Keratinocyte (primary cell): Measurements from ENCODE around the gene SP5. TPM values are rescaled to one million over a fixed set of nuclear protein-coding genes. Genes with fewer than 3 reads are reported as not detected.

Experiments used
- DNase-seq: peaks from one replicate; pipeline ENCODE4 v3.0.0-alpha.2; 2011; ENCODE audit warnings: low read depth, missing footprints, low spot score
- FAIRE-seq: peaks from 2 replicates; lab custom pipeline; 2011; peaks lifted over from hg19 to GRCh38; lab: Jason Lieb, UNC
- H2AFZ ChIP-seq: 2 replicates; pipeline ENCODE4 v1.6.0; 2012; ENCODE audit warnings: low read length, control low read depth, inconsistent platforms; ENCODE audit not compliant: control insufficient read depth
- H3K27ac ChIP-seq: 2 replicates; pipeline ENCODE4 v1.5.1; 2011; ENCODE audit warnings: low read length; ENCODE audit not compliant: control insufficient read depth, insufficient read depth
- H3K27me3 ChIP-seq: 3 replicates; pipeline ENCODE4 v1.6.0; 2011; ENCODE audit warnings: low read length; ENCODE audit not compliant: control insufficient read depth, insufficient read depth; ENCODE audit errors: extremely low read depth
- H3K36me3 ChIP-seq, 2 experiments: 2 replicates in 1 of 2; 3 replicates in 1 of 2; pipeline ENCODE4 v1.5.1; 2011; ENCODE audit warnings: low read length in 2 of 2, mild to moderate bottlenecking in 1 of 2; ENCODE audit not compliant: control insufficient read depth in 2 of 2, insufficient read depth in 2 of 2; ENCODE audit errors: extremely low read depth in 1 of 2
- H3K4me1 ChIP-seq: 3 replicates; pipeline ENCODE4 v1.5.1; 2011; ENCODE audit warnings: low read length; ENCODE audit not compliant: control insufficient read depth, insufficient read depth; ENCODE audit errors: extremely low read depth
- H3K4me2 ChIP-seq: 3 replicates; pipeline ENCODE4 v1.6.0; 2011; ENCODE audit warnings: low read depth, low read length; ENCODE audit not compliant: control insufficient read depth, insufficient read depth; ENCODE audit errors: extremely low read depth
- H3K4me3 ChIP-seq, 3 experiments: fragments of 200-600 bp in 1 of 3; sonication (generic) in 1 of 3; 2 replicates in 2 of 3; 3 replicates in 1 of 3; pipeline ENCODE4 v1.5.1; 2011 to 2016; ENCODE audit warnings: low read length in 3 of 3, mild to moderate bottlenecking in 3 of 3, control low read depth in 2 of 3, inconsistent platforms in 1 of 3, low read depth in 1 of 3, mixed read lengths in 1 of 3, mixed run types in 1 of 3, moderate library complexity in 1 of 3; ENCODE audit not compliant: control insufficient read depth in 2 of 3, insufficient read depth in 2 of 3; ENCODE audit errors: extremely low read depth in 1 of 3
- H3K79me2 ChIP-seq: 2 replicates; pipeline ENCODE4 v1.6.0; 2012; ENCODE audit warnings: low read length; ENCODE audit not compliant: control insufficient read depth, insufficient read depth
- H3K9ac ChIP-seq: 3 replicates; pipeline ENCODE4 v1.6.0; 2011; ENCODE audit warnings: low read length; ENCODE audit not compliant: control insufficient read depth, insufficient read depth; ENCODE audit errors: extremely low read depth
- H3K9me1 ChIP-seq: 3 replicates; pipeline ENCODE4 v1.6.0; 2011; ENCODE audit warnings: low read length; ENCODE audit not compliant: control insufficient read depth, insufficient read depth; ENCODE audit errors: extremely low read depth
- H3K9me3 ChIP-seq: 2 replicates; pipeline ENCODE4 v1.5.1; 2012; ENCODE audit warnings: low read depth, low read length; ENCODE audit not compliant: control insufficient read depth
- H4K20me1 ChIP-seq: 3 replicates; pipeline ENCODE4 v1.6.0; 2011; ENCODE audit warnings: low read length; ENCODE audit not compliant: control insufficient read depth, insufficient read depth; ENCODE audit errors: extremely low read depth
- CTCF ChIP-seq, 3 experiments: IDR thresholded peaks in 1 of 3; conservative IDR thresholded peaks in 1 of 3; optimal IDR thresholded peaks in 1 of 3; 2 replicates in 2 of 3; 3 replicates in 1 of 3; pipeline versions ENCODE3 to v1.5.1; 2011; ENCODE audit warnings: low read length in 3 of 3, mild to moderate bottlenecking in 3 of 3, moderate library complexity in 2 of 3, control low read depth in 1 of 3, inconsistent platforms in 1 of 3; ENCODE audit not compliant: insufficient read depth in 2 of 3; ENCODE audit errors: extremely low read depth in 1 of 3
- EZH2 ChIP-seq: IDR thresholded peaks from one replicate; pipeline ENCODE4 v1.6.1; 2012; ENCODE audit warnings: inconsistent platforms, mild to moderate bottlenecking, low read length, moderate library complexity
- dilution Hi-C: fragments of 300-500 bp; cut with MboI; formaldehyde crosslinking; loops from one replicate; pipeline ENCODE4 v1.7.0; 2020; ENCODE audit warnings: low sequenced_read_pairs; ENCODE audit not compliant: extremely low pct_ligation_motif_present
- polyA plus RNA-seq, 5 experiments: library from polyadenylated mRNA; depleted of rRNA in 3 of 5; stranded (reverse) in 3 of 5; stranded (forward) in 1 of 5; unstranded in 1 of 5; fragments of >200 nt; gene quantifications; 1 replicate in 1 of 5; 2 replicates in 3 of 5; 3 replicates in 1 of 5; pipeline versions ENCODE4 v1.2.1 to v1.2.3, GENCODE V29; 2011 to 2012; ENCODE audit warnings: missing spikeins in 2 of 5, low read depth in 1 of 5, low replicate concordance in 1 of 5

The SP5 gene
- polyA plus RNA-seq, 1 donor (not counting 4 experiments of a cell fraction or from before 2014, with no cell fraction given), result not detected

DNA sequence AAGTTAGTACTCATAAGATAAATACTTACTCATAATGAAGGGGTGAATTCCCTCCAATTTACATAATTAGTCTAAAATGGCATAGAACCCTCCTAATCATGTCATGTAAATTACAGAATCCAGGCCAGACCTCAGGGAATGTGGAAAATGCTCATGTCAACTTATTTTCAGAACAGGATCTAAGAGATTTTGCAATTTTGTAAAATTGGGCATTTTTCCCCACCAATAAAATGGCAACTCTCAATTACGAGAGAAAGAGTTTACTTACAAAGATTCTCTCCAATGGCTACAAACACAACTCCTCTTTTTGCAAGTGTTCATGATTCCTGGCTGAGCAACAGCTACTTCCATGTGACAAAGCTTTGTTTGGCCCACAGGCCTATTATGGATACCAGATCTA is 33.8 kb upstream of the SP5 start:
- no peak overlapping the region for H3K27ac ChIP-seq
- H3K4me1 ChIP-seq, result no peaks in the 10 kb centered on the region
- H3K4me3 ChIP-seq, result no peak overlapping the region
- FAIRE-seq, result no peak
- no peaks in the 10 kb centered on the region for H3K9me1 ChIP-seq
- H3K79me2 ChIP-seq, result no peaks in the 10 kb centered on the region
- no peak overlapping the region for H3K4me2 ChIP-seq
- no peaks in the 10 kb centered on the region for H3K9me3 ChIP-seq
- H4K20me1 ChIP-seq, result no peaks in the 10 kb centered on the region
- no peak overlapping the region for H2AFZ ChIP-seq
- dilution Hi-C loops, result no loop called here
- no peaks in the 10 kb centered on the region for H3K27me3 ChIP-seq
- TF ChIP-seq CTCF (optimal IDR thresholded peaks at IDR 0.05 in 1 of 3, IDR thresholded peaks at IDR 0.05 in 1 of 3, conservative IDR thresholded peaks at IDR 0.05 in 1 of 3; ENCODE audit: extremely low read depth in 1 of 3, insufficient read depth in 2 of 3, low read length in 3 of 3) (no peak), EZH2 (no peak)
- DNase-seq, result no peak
- no peaks in the 10 kb centered on the region for H3K36me3 ChIP-seq
- no peak overlapping the region for H3K9ac ChIP-seq

DNA sequence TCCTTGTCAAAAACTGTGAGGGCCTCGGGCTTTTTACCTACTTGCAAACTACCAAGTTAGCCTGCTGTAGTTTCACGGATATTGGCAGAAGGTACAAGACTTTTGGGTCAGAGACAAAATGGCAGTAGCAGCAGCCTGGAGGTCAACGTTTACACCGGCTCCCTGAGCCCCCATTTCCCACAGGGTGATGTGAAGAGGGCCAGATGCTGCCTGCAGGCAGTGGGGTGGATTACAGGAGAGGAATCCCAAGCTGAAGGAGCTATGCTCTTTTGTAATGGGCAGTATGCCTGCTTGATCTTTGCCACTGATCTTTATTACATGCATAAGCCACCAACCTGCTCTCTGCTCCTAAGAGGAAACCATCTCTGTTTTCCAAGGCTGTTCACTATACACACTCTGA is 29.5 kb upstream of the SP5 start:
- Histone ChIP-seq H3K27me3 (no peaks in the 10 kb centered on the region), H3K4me2 (no peak overlapping the region), H2AFZ (no peak overlapping the region), H3K9ac (no peak overlapping the region), H3K27ac (no peak overlapping the region), H3K79me2 (no peaks in the 10 kb centered on the region), H3K9me1 (no peaks in the 10 kb centered on the region), H3K9me3 (no peaks in the 10 kb centered on the region), H4K20me1 (no peaks in the 10 kb centered on the region), H3K4me1 (no peaks in the 10 kb centered on the region), H3K4me3 (no peak overlapping the region), H3K36me3 (no peaks in the 10 kb centered on the region)
- TF ChIP-seq CTCF (optimal IDR thresholded peaks at IDR 0.05 in 1 of 3, IDR thresholded peaks at IDR 0.05 in 1 of 3, conservative IDR thresholded peaks at IDR 0.05 in 1 of 3; ENCODE audit: extremely low read depth in 1 of 3, insufficient read depth in 2 of 3, low read length in 3 of 3), result no peak
- no peak for TF ChIP-seq EZH2
- no peak for DNase-seq
- dilution Hi-C loops, result no loop called here
- FAIRE-seq, result no peak
